ENCODE results near the gene LENG8. TPM values are rescaled to one million over a fixed set of nuclear protein-coding genes. Genes with fewer than 3 reads are reported as not detected.

LENG8 gene
- total RNA-seq, 2 donors from 2014 or later: 205 to 292 TPM

GRCh38 chr19:54418030-54418929 lies 30.7 kb upstream of the LENG8 start:
- H3K27me3 Mint-ChIP-seq: peaks cover 18 to 36% of the 10 kb centered on the region in 2 donors

DNA sequence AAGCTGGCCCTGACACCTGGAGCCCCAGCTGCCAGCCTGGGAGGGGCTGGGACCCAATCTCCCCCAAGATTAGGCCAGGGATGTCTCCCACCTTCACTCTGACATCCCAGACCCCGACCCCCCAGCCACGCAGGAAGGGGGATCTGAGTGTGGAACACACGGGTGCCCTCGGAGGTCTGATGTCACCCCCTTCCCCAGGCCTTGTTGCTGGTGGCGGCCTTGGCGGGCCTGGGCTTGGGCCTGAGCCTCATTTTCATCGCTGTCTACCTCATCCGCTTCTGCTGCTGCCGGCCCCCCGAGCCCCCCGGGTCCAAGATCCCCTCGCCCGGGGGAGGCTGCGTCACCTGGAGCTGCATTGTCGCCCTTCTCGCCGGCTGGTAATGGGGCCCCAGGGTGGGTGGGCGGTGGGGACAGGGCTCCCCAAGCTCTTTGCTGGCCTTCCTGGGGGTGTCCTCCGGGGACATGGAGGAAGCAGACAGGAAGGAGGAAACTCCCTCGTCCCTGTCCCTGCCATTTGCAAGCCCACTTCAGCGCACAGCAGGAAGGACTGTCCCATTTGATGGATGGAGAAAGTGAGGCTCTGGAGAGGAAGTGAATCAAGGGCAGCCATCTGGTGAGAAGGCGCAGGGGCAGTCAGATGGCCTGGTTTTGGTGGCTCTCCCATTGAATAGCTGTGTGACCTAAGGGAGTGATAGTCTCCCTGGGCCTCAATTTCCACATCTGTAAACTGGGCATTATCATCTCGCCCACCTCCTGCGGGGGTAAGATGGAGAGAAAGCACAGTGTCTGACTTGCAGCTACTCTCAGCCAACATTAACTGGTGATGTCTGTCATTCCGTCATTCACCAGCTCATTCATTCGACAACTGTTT lies 29.8 kb upstream of the LENG8 start:
- ATAC-seq: no peak

More at GRCh38 chr19:54418030-54418929, 30.7 kb upstream of the LENG8 start:
- DNase-seq (ENCODE audit: low spot score) (no peak), ATAC-seq (peak; percentile 80 to 82)
- H3K36me3 Mint-ChIP-seq: peaks cover 16% of the 10 kb centered on the region
- peaks cover 20 to 24% of the 10 kb centered on the region in 2 donors for H3K4me1 Mint-ChIP-seq (ENCODE audit: low read depth in 2 of 2)
- H3K27ac Mint-ChIP-seq: peak overlapping the region; percentile 45 to 48
- peaks cover 8% of the 10 kb centered on the region for H3K9me3 Mint-ChIP-seq
- peak overlapping the region; percentile 77 for H3K4me3 Mint-ChIP-seq

DNA sequence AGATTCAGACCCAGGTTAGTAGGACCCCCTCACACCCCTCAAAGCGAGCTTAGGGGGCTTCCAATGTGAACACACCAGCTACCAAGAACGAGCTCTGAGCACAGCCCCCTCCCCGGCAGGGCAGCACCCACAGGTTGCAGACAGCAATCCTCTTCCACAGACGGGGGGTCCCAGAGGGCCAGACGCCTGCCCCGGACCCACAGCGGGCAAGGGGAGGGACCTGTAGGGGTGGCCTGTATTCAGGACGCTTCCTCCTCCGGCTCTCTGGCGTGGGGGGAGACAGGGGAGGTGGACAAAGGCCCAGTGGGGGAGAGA lies 29.0 kb upstream of the LENG8 start:
- Mint-ChIP-seq H3K4me1 (ENCODE audit: low read depth in 2 of 2) (peaks cover 15 to 17% of the 10 kb centered on the region in 2 donors), H3K27me3 (peaks cover 19 to 20% of the 10 kb centered on the region in 2 donors), H3K9me3 (no peaks in the 10 kb centered on the region), H3K27ac (no peak overlapping the region), H3K36me3 (peaks cover 10% of the 10 kb centered on the region), H3K4me3 (no peak overlapping the region)
- no peak for ATAC-seq
- no peak for DNase-seq (ENCODE audit: low spot score)

More for the DNA sequence above, 29.8 kb upstream of the LENG8 start:
- H3K27ac Mint-ChIP-seq: no peak overlapping the region
- peaks cover 12% of the 10 kb centered on the region for H3K36me3 Mint-ChIP-seq
- no peak overlapping the region for H3K4me3 Mint-ChIP-seq
- H3K9me3 Mint-ChIP-seq: peaks cover 2% of the 10 kb centered on the region
- no peak for DNase-seq (ENCODE audit: low spot score)
- peaks cover 17 to 20% of the 10 kb centered on the region in 2 donors for H3K4me1 Mint-ChIP-seq (ENCODE audit: low read depth in 2 of 2)
- peaks cover 19 to 28% of the 10 kb centered on the region in 2 donors for H3K27me3 Mint-ChIP-seq

DNA sequence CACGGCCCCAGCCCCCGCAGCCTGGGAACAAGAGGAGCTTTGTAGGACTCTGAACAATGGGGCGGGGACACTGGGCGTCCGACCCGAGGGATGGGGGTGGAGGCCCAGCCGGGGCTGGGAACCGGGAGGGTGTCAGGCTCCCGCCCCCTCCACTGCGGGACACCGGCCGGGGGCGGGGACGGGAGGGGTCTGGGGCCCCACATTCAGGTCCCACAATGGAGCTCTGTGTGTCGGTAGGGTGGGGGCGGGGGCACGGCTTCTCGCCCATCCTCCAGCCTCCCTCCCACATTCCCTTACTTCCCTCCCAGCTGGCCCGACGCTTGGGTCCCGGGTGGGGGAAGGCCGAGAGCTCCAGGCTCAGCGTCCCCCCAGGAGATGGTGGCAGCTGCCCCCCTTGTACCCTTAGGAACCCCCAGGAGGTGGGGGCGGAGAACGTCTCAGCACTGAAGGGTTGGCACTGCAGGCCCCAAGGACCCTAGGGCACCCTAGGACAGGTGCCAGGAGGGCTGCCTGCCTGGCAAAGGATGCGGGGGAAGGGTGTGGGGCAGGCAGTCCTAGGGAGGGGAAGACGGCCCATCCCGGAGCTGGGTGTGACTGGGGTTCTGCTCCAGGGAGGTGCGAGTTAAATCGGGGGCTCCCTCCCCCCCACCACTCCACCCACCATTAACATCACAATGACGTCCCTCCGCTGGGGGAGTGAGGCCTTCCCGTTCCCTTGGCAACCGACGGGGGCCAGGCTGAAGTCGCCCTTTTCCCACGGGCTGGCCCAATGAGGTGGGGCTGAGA lies 28.4 kb upstream of the LENG8 start:
- Mint-ChIP-seq H3K4me1 (ENCODE audit: low read depth in 2 of 2) (peaks cover 15 to 17% of the 10 kb centered on the region in 2 donors), H3K4me3 (no peak overlapping the region), H3K36me3 (peaks cover 10% of the 10 kb centered on the region), H3K27ac (no peak overlapping the region), H3K9me3 (no peaks in the 10 kb centered on the region), H3K27me3 (peaks cover 19 to 20% of the 10 kb centered on the region in 2 donors)
- no peak for ATAC-seq
- DNase-seq (ENCODE audit: low spot score): no peak

GRCh38 chr19:54421169-54421516 lies 27.9 kb upstream of the LENG8 start:
- Mint-ChIP-seq H3K4me3 (no peak overlapping the region), H3K27ac (no peak overlapping the region), H3K9me3 (no peaks in the 10 kb centered on the region), H3K36me3 (peaks cover 10% of the 10 kb centered on the region), H3K27me3 (peaks cover 18 to 19% of the 10 kb centered on the region in 2 donors), H3K4me1 (ENCODE audit: low read depth in 2 of 2) (peaks cover 15 to 17% of the 10 kb centered on the region in 2 donors)
- no peak for DNase-seq (ENCODE audit: low spot score)
- no peak for ATAC-seq

DNA sequence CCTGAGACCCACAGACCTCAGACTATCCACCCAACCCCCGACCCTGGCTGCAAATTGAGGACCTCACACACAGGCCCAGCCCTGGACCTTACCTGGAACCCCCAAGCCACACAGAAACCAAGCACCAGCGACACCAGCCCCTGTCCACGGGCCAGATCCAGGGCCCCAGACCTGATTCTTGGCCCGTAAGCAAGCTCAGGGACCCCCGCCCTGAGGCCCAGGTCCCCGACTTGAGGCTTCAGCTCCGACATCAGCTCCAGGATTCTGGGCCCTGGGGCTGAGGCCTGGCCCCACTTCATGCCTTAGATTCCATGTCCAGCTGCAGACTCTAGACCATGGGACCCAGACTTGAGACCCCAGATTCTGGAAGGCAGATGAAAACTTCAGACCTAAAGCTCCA lies 27.5 kb upstream of the LENG8 start:
- H3K4me1 Mint-ChIP-seq (ENCODE audit: low read depth in 2 of 2): peaks cover 16 to 17% of the 10 kb centered on the region in 2 donors
- no peak overlapping the region for H3K4me3 Mint-ChIP-seq
- no peaks in the 10 kb centered on the region for H3K9me3 Mint-ChIP-seq
- ATAC-seq (no peak), DNase-seq (ENCODE audit: low spot score) (no peak)
- H3K36me3 Mint-ChIP-seq: peaks cover 10% of the 10 kb centered on the region
- peaks cover 18 to 19% of the 10 kb centered on the region in 2 donors for H3K27me3 Mint-ChIP-seq
- H3K27ac Mint-ChIP-seq: no peak overlapping the region

GRCh38 chr19:54422136-54422535 lies 26.9 kb upstream of the LENG8 start:
- peaks cover 7% of the 10 kb centered on the region for H3K36me3 Mint-ChIP-seq
- DNase-seq (ENCODE audit: low spot score) (no peak), ATAC-seq (no peak)
- peaks cover 15 to 16% of the 10 kb centered on the region in 2 donors for H3K27me3 Mint-ChIP-seq
- H3K9me3 Mint-ChIP-seq: no peaks in the 10 kb centered on the region
- no peak overlapping the region for H3K27ac Mint-ChIP-seq
- H3K4me1 Mint-ChIP-seq (ENCODE audit: low read depth in 2 of 2): peaks cover 14 to 16% of the 10 kb centered on the region in 2 donors
- no peak overlapping the region for H3K4me3 Mint-ChIP-seq

- Mint-ChIP-seq H3K9me3 (no peaks in the 10 kb centered on the region), H3K4me3 (no peak overlapping the region), H3K36me3 (no peaks in the 10 kb centered on the region), H3K27me3 (peaks cover 0 to 12% of the 10 kb centered on the region in 2 donors), H3K4me1 (ENCODE audit: low read depth in 2 of 2) (peaks cover 0 to 3% of the 10 kb centered on the region in 2 donors), H3K27ac (no peak overlapping the region)
- DNase-seq (ENCODE audit: low spot score) (no peak), ATAC-seq (no peak)
Measured at GRCh38 chr19:54424201-54424600, 24.8 kb upstream of the LENG8 start.

- no peak for ATAC-seq
- no peak for DNase-seq (ENCODE audit: low spot score)
- no peak overlapping the region for H3K4me3 Mint-ChIP-seq
- no peaks in the 10 kb centered on the region for H3K9me3 Mint-ChIP-seq
- no peaks in the 10 kb centered on the region for H3K36me3 Mint-ChIP-seq
- H3K27me3 Mint-ChIP-seq: peaks cover 0 to 15% of the 10 kb centered on the region in 2 donors
- no peak overlapping the region for H3K27ac Mint-ChIP-seq
- H3K4me1 Mint-ChIP-seq (ENCODE audit: low read depth in 2 of 2): peaks cover 0 to 3% of the 10 kb centered on the region in 2 donors
Measured at GRCh38 chr19:54424660-54425381, 24.2 kb upstream of the LENG8 start.

DNA sequence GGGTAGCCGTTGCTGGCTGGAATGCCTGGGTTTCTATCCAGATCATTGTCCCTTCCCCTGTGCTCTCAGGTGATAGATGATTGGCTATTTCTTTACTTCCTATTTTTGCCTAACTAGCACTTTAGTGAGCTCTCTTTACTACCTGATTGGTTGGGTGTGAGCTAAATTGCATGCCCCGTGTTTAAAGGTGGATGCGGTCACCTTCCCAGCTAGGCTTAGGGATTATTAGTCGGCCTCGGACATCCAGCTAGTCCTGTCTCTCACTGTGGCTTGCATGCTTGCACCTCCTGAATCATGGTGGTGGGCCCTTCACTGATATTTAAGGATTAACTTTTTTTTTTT lies 23.6 kb upstream of the LENG8 start:
- H3K36me3 Mint-ChIP-seq: no peaks in the 10 kb centered on the region
- DNase-seq (ENCODE audit: low spot score) (no peak), ATAC-seq (no peak)
- H3K27me3 Mint-ChIP-seq: peaks cover 0 to 15% of the 10 kb centered on the region in 2 donors
- no peaks in the 10 kb centered on the region for H3K9me3 Mint-ChIP-seq
- H3K4me1 Mint-ChIP-seq (ENCODE audit: low read depth in 2 of 2): peaks cover 0 to 3% of the 10 kb centered on the region in 2 donors
- H3K27ac Mint-ChIP-seq: no peak overlapping the region
- no peak overlapping the region for H3K4me3 Mint-ChIP-seq

DNA sequence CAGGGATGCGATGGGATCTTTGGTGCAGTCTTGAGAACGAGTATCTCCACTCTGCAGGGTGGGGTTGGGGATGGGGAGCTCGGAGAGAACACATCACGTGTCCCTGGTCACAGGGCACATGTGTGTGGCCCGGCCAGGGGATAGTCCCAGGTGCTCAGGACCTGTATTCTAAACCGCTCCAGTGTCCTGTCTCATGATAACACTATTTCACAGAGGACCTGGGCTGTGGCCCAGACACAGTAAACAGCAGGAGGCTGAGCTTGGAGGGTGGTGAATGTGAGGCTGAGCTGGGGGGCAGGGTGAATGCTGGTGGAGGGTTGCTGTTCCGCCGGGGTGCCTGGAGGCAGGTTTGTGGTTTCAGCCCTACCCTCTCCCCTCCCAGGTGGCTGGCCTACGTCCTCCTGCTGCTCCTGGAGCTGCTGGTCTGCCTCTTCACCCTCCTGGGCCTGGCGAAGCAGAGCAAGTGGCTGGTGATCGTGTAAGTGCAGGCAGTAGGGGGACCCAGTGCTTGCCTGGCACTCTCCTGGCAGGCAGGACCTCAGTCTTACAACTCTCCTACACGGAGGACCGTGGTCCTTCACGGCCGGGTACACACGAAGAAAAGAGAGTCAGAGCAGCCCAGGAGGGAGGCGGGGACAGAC lies 22.6 kb upstream of the LENG8 start:
- Mint-ChIP-seq H3K27me3 (peaks cover 0 to 19% of the 10 kb centered on the region in 2 donors), H3K27ac (no peak overlapping the region), H3K9me3 (no peaks in the 10 kb centered on the region), H3K36me3 (no peaks in the 10 kb centered on the region), H3K4me3 (no peak overlapping the region), H3K4me1 (ENCODE audit: low read depth in 2 of 2) (peaks cover 6 to 8% of the 10 kb centered on the region in 2 donors)
- DNase-seq (ENCODE audit: low spot score): no peak
- no peak for ATAC-seq

GRCh38 chr19:54427586-54427985 lies 21.4 kb upstream of the LENG8 start:
- Mint-ChIP-seq H3K27me3 (peaks cover 0 to 20% of the 10 kb centered on the region in 2 donors), H3K36me3 (no peaks in the 10 kb centered on the region), H3K9me3 (no peaks in the 10 kb centered on the region), H3K4me3 (no peak overlapping the region), H3K4me1 (ENCODE audit: low read depth in 2 of 2) (peaks cover 8 to 9% of the 10 kb centered on the region in 2 donors), H3K27ac (no peak overlapping the region)
- no peak for DNase-seq (ENCODE audit: low spot score)
- no peak for ATAC-seq

Data from natural killer cell treated with Interleukin-12 subunit alpha and Interleukin-12 subunit beta and Interleukin-15 and Interleukin-18, amount 100 ng/mL, for 72 hours (primary cell).